SH-SY5Y (cell line): ENCODE data around the gene CRYGB.

ENCODE experiments used
- GATA2 ChIP-seq: IDR thresholded peaks from 2 replicates; pipeline ENCODE4 v1.6.1; 2011; ENCODE audit warnings: mild to moderate bottlenecking, low read depth, low read length
- GATA3 ChIP-seq: IDR thresholded peaks from 2 replicates; pipeline ENCODE4 v1.6.1; 2011; ENCODE audit warnings: low read depth, mild to moderate bottlenecking, low read length, moderate library complexity

Gene CRYGB

GRCh38 chr2:208101716-208102631 is 44.0 kb downstream of the CRYGB start:
- no peak for TF ChIP-seq GATA2
- no peak for TF ChIP-seq GATA3

- TF ChIP-seq GATA2: no peak
Measured at GRCh38 chr2:208099682-208100470, 46.1 kb downstream of the CRYGB start.

- no peak for TF ChIP-seq GATA3
- TF ChIP-seq GATA2: no peak
Measured at GRCh38 chr2:208098267-208098666, 47.7 kb downstream of the CRYGB start.

GRCh38 chr2:208097801-208098200 is 48.2 kb downstream of the CRYGB start:
- TF ChIP-seq GATA3: no peak
- no peak for TF ChIP-seq GATA2

GRCh38 chr2:208097313-208097712 is 48.6 kb downstream of the CRYGB start:
- TF ChIP-seq GATA3: no peak
- no peak for TF ChIP-seq GATA2

GRCh38 chr2:208096080-208096479 is 49.9 kb downstream of the CRYGB start:
- no peak for TF ChIP-seq GATA2
- no peak for TF ChIP-seq GATA3

- TF ChIP-seq GATA2 (no peak), GATA3 (no peak)
Measured at GRCh38 chr2:208093128-208093527, 52.8 kb downstream of the CRYGB start.
